Endothelial cell of umbilical vein (primary cell): ENCODE data around the gene FAM180B.

ENCODE experiments used
- CTCF ChIP-seq, 2 donors: IDR thresholded peaks; 1 replicate in 1 of 2; 2 replicates in 1 of 2; pipeline ENCODE4 v1.5.1; 2011; ENCODE audit warnings: low read length in 2 of 2, mild to moderate bottlenecking in 2 of 2, moderate library complexity in 2 of 2, control low read depth in 1 of 2, inconsistent platforms in 1 of 2, low read depth in 1 of 2; ENCODE audit not compliant: insufficient read depth in 1 of 2; ENCODE audit errors: extremely low read depth in 1 of 2
- MAX ChIP-seq: IDR thresholded peaks from 2 replicates; pipeline ENCODE4 v1.6.1; 2011; ENCODE audit not compliant: insufficient read depth, insufficient read length
- POLR2AphosphoS5 ChIP-seq: IDR thresholded peaks from 2 replicates; pipeline ENCODE4 v1.6.1; 2012; ENCODE audit warnings: low read depth, mild to moderate bottlenecking, control low read depth, low read length, moderate library complexity; ENCODE audit not compliant: insufficient read depth

GRCh38 chr11:47564933-47565339 is 21.5 kb upstream of the FAM180B start:
- TF ChIP-seq CTCF (IDR thresholded peaks at IDR 0.05; ENCODE audit: extremely low read depth in 1 of 2, insufficient read depth in 1 of 2, low read depth in 1 of 2, low read length in 2 of 2) (no peak), POLR2AphosphoS5 (no peak), MAX (no peak)
